ENCODE measurements around the gene MYLIP.

DNA sequence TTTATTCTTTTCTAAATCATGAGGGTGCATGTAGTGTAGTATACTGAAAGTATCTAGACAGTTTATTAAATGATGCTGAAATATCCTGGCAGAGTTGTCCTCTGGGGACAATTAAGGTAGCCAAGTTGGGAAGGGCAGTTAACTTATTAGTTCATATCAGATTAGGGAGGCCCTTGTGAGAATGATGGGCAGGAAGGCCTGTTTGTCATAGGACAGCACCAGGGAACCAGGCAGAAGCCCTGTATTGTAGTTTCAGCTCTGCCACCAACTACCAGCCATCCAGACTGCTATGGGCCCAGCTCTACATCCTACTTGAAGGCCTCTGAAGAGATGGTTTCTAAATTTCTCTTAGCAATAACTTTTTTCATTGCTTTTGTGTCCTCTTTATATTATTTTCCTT, 4.0 kb downstream of the MYLIP start:
- TF ChIP-seq, protein P1, sequence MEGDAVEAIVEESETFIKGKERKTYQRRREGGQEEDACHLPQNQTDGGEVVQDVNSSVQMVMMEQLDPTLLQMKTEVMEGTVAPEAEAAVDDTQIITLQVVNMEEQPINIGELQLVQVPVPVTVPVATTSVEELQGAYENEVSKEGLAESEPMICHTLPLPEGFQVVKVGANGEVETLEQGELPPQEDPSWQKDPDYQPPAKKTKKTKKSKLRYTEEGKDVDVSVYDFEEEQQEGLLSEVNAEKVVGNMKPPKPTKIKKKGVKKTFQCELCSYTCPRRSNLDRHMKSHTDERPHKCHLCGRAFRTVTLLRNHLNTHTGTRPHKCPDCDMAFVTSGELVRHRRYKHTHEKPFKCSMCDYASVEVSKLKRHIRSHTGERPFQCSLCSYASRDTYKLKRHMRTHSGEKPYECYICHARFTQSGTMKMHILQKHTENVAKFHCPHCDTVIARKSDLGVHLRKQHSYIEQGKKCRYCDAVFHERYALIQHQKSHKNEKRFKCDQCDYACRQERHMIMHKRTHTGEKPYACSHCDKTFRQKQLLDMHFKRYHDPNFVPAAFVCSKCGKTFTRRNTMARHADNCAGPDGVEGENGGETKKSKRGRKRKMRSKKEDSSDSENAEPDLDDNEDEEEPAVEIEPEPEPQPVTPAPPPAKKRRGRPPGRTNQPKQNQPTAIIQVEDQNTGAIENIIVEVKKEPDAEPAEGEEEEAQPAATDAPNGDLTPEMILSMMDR (IDR thresholded peaks at IDR 0.05), result no peak
- TF ChIP-seq POLR2A (IDR thresholded peaks at IDR 0.05), result no peak

Data from Peyer's patch (tissue), 4 donors.